HL-60/S4 (cell line): ENCODE results near the gene MYRIP.

Experiments used
- in situ Hi-C: fragments of 300-500 bp; cut with MboI; formaldehyde crosslinking; loops from 2 replicates; pipeline ENCODE4 v1.14.3; 2022; ENCODE audit warnings: low sequenced_read_pairs

The MYRIP gene

GRCh38 chr3:40224796-40225515 lies 415.5 kb downstream of the MYRIP start:
- in situ Hi-C loops, result no loop called here

- in situ Hi-C loops, result no loop called here
Observed at GRCh38 chr3:40226636-40227035, 417.2 kb downstream of the MYRIP start.

- in situ Hi-C loops, result no loop called here
Observed at GRCh38 chr3:40228792-40229350, 419.5 kb downstream of the MYRIP start.

GRCh38 chr3:40229386-40229785 lies 420.0 kb downstream of the MYRIP start:
- in situ Hi-C loops, result no loop called here

- in situ Hi-C loops, result no loop called here
Observed at GRCh38 chr3:40229963-40230362, 420.6 kb downstream of the MYRIP start.

GRCh38 chr3:40230382-40230781 lies 421.0 kb downstream of the MYRIP start:
- in situ Hi-C loops, result no loop called here

- in situ Hi-C loops, result no loop called here
Observed at GRCh38 chr3:40232626-40233025, 423.2 kb downstream of the MYRIP start.

- in situ Hi-C loops, result no loop called here
Observed at GRCh38 chr3:40237159-40237558, 427.8 kb downstream of the MYRIP start.

- in situ Hi-C loops, result no loop called here
Observed at GRCh38 chr3:40237889-40238571, 428.6 kb downstream of the MYRIP start.

GRCh38 chr3:40240921-40241320 lies 431.5 kb downstream of the MYRIP start:
- in situ Hi-C loops, result no loop called here

- in situ Hi-C loops, result no loop called here
Observed at GRCh38 chr3:40242216-40242615, 432.8 kb downstream of the MYRIP start.

- in situ Hi-C loops, result no loop called here
Observed at GRCh38 chr3:40242638-40243037, 433.2 kb downstream of the MYRIP start.

GRCh38 chr3:40243056-40243455 lies 433.6 kb downstream of the MYRIP start:
- in situ Hi-C loops, result no loop called here

GRCh38 chr3:40247714-40248454 lies 438.5 kb downstream of the MYRIP start:
- in situ Hi-C loops, result no loop called here

- in situ Hi-C loops, result no loop called here
Observed at GRCh38 chr3:40248591-40248990, 439.2 kb downstream of the MYRIP start.

- in situ Hi-C loops, result no loop called here
Observed at GRCh38 chr3:40249168-40249567, 439.8 kb downstream of the MYRIP start.

- in situ Hi-C loops, result no loop called here
Observed at GRCh38 chr3:40254491-40254890, 445.1 kb downstream of the MYRIP start.

- in situ Hi-C loops, result no loop called here
Observed at GRCh38 chr3:40254891-40255290, 445.5 kb downstream of the MYRIP start.

GRCh38 chr3:40255532-40255931 lies 446.1 kb downstream of the MYRIP start:
- in situ Hi-C loops, result no loop called here

GRCh38 chr3:40258064-40258463 lies 448.7 kb downstream of the MYRIP start:
- in situ Hi-C loops, result no loop called here

GRCh38 chr3:40258555-40258954 lies 449.1 kb downstream of the MYRIP start:
- in situ Hi-C loops, result no loop called here

GRCh38 chr3:40262331-40262730 lies 452.9 kb downstream of the MYRIP start:
- in situ Hi-C loops, result no loop called here
